Stimulated activated naive CD8-positive, alpha-beta T cell treated with anti-CD3 and anti-CD28 coated beads, Interleukin-15, amount 100 ng/mL, for 72 hours (primary cell): ENCODE data around the gene PRSS16.
A peak's percentile ranks its signal among the peaks of the same experiment; 100 is the strongest.
"Not testable (repeated sequence)": the region's sequence is repeated elsewhere in the genome, so short reads cannot be mapped to it uniquely, and the experiment has no call there.

ENCODE experiments used
- ATAC-seq: fragments of 150-1000 bp; cut with Tn5 transposase; 2 replicates; pipeline ENCODE4 v1.10.0; 2021; ENCODE audit warnings: mild to moderate bottlenecking, moderate library complexity
- DNase-seq, 2 donors: peaks; one replicate each; pipeline ENCODE4 v3.0.0; 2021 to 2022
- H3K27ac Mint-ChIP-seq, 2 donors: one replicate each; pipeline ENCODE4 v1.8.0; 2022; ENCODE audit warnings: mild to moderate bottlenecking in 2 of 2, mixed read lengths in 2 of 2, moderate library complexity in 2 of 2
- H3K27me3 Mint-ChIP-seq: one replicate; pipeline ENCODE4 v1.8.0; 2022; ENCODE audit warnings: mixed read lengths
- H3K4me1 Mint-ChIP-seq: one replicate; pipeline ENCODE4 v1.8.0; 2022; ENCODE audit warnings: mild to moderate bottlenecking, mixed read lengths
- H3K4me3 Mint-ChIP-seq, 2 donors: one replicate each; pipeline ENCODE4 v1.8.0; 2022; ENCODE audit warnings: mild to moderate bottlenecking in 2 of 2, mixed read lengths in 2 of 2, moderate library complexity in 1 of 2
- H3K9me3 Mint-ChIP-seq, 2 donors: one replicate each; pipeline ENCODE4 v1.8.0; 2022; ENCODE audit warnings: mixed read lengths in 2 of 2

The PRSS16 gene

DNA sequence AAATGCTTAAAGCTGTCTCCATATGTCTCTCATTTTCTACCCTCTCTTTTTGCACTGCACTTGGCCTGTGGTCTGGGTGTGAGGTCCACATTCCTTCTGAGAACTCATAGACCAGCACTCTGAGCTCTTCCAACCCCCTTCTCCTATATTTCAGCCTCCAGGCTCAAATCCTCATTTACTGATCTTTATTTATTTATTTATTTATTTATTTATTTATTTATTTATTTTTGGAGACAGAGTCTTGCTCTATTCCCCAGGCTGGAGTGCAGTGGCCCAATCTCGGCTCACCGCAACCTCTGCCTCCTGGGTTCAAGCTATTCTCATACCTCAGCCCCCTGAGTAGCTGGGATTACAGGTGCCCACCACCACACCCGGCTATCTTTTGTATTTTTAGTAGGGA is 19.5 kb downstream of the PRSS16 start:
- H3K4me1 Mint-ChIP-seq, H3K4me3 Mint-ChIP-seq, H3K9me3 Mint-ChIP-seq, H3K27ac Mint-ChIP-seq, ATAC-seq, DNase-seq: not testable (repeated sequence)
- H3K27me3 Mint-ChIP-seq = peaks cover 56% of the 10 kb centered on the region

DNA sequence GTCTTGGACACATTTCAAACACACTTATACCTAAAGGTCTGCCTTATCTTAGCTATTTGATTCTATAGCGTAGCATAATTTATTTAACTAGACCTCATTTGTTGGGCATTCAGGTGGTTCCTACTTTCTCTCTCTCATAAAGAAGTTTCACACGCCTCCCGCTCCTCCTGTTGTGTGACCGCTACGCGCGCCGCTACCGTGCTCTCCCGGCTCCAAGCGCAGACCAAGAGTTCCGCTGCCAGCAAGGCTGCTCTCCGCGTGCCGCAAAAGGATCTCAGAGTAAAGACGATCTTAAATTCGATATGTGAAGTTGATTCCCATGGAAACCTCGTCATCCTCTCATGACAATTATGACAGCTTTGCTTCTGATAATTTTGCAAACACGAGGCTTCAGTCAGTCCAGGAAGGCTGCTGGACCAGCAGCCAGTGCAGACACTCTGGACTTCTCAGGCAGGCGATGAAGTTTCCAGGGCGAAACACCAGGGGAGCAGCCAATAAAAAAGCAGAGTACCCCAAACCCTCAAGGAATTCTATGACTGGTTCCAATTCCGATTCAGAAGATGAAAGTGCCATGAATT is 20.4 kb downstream of the PRSS16 start:
- Mint-ChIP-seq H3K27me3 (peaks cover 53% of the 10 kb centered on the region), H3K4me3 (no peak overlapping the region), H3K4me1 (peaks cover 4% of the 10 kb centered on the region), H3K9me3 (no peaks in the 10 kb centered on the region), H3K27ac (no peak overlapping the region)
- ATAC-seq (no peak), DNase-seq (no peak)

DNA sequence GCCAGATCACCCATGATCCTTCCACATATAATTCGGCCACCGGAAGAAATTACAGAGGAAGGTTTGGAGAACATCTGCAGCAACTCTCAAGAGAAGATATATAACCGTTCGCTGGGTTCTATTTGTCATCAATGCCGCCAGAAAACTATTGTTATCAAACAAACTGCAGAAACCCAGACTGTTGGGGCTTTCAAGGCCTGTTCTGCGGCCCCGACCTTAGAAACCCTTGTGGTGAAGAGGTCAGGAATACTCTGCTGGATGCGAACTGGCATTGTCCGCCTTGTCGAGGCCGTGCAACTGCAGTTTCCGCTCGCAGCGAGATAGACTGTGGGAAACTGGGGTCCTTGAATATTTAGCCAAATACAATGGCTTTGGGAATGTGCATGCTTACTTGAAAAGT is 21.3 kb downstream of the PRSS16 start:
- no peak for DNase-seq
- no peak overlapping the region for H3K27ac Mint-ChIP-seq
- no peaks in the 10 kb centered on the region for H3K9me3 Mint-ChIP-seq
- H3K4me1 Mint-ChIP-seq = peaks cover 4% of the 10 kb centered on the region
- peaks cover 53% of the 10 kb centered on the region for H3K27me3 Mint-ChIP-seq
- H3K4me3 Mint-ChIP-seq = no peak overlapping the region
- ATAC-seq = no peak

DNA sequence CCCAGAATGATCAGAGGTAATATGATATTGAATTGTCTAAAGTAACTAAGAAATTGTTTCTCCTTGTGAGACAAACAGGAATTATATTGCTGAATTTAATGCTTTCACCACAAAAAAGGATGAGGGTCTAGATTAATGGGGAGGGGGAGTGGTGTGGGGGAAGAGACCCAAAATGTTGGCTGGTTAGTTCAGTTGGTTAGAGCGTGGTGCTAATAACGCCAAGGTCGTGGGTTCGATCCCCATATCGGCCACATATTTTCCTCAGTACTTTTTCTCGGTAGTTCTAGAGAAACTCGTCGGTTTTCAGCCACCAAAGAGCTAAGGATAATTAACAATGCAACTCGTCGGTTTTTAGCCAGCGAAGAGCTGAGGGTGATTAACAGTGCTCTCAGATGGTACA is 26.3 kb downstream of the PRSS16 start:
- H3K27me3 Mint-ChIP-seq = peaks cover 69% of the 10 kb centered on the region
- peaks cover 7 to 11% of the 10 kb centered on the region in 2 donors for H3K9me3 Mint-ChIP-seq
- H3K4me3 Mint-ChIP-seq = no peak overlapping the region
- no peaks in the 10 kb centered on the region for H3K4me1 Mint-ChIP-seq
- DNase-seq (no peak), ATAC-seq (no peak)
- H3K27ac Mint-ChIP-seq = no peak overlapping the region

- H3K27me3 Mint-ChIP-seq = peaks cover 73% of the 10 kb centered on the region
- peaks cover 9% of the 10 kb centered on the region for H3K4me1 Mint-ChIP-seq
- peaks cover 7 to 11% of the 10 kb centered on the region in 2 donors for H3K9me3 Mint-ChIP-seq
- H3K4me3 Mint-ChIP-seq = no peak overlapping the region
- DNase-seq (no peak), ATAC-seq (no peak)
- H3K27ac Mint-ChIP-seq = no peak overlapping the region
Observed at GRCh38 chr6:27275025-27275956, 27.8 kb downstream of the PRSS16 start.

DNA sequence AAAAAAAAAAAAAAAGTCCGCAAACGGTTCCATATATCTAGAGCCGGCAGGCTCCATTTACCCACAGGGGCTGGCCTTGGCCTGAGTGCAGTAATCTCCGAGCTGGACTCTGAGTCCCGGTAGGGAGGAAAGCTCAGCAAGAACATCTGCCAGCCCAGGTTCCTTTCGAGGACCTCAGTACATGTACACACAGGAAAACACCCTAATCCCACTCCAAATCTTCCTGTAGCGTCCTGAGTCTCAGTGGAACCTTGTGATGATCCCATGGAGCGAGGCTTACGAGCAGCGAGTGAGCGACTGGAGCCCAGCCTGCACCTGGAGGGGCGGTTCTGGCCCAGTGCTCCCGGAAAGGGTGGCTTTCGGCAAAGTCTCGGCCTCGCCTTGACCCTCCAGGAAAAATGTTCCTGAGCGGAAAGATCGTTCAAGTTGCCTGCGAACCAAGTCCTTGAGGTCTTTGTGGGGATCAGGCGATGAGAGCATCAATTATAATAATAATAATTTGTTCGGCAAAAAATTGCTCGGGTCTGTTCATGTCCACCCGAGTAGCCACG is 32.1 kb downstream of the PRSS16 start:
- Mint-ChIP-seq H3K4me1 (peaks cover 14% of the 10 kb centered on the region), H3K27ac (no peak overlapping the region), H3K27me3 (peaks cover 92% of the 10 kb centered on the region), H3K4me3 (peak overlapping the region; percentile 78 to 82), H3K9me3 (peaks cover 19 to 24% of the 10 kb centered on the region in 2 donors)
- ATAC-seq (no peak), DNase-seq (no peak)

DNA sequence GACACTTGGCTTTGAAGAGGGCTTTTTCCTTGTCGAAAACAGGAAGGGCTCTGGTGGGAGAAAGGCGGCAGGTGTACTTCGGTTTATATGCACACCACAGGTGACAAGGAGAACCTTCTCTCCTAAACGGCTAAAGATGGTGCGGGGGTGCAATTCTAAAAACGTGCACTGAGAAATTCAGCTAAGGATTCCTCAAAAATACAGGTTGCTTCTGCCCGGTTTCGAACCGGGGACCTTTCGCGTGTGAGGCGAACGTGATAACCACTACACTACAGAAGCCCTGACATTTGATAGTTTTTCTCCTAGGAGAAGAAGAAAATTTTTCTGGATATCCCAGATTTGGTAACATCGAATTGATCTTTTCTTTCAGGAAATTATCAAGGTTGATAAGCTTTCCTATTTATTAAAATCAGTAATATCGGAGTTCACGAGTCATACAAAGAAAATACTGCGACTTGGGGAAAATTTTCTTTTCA is 32.6 kb downstream of the PRSS16 start:
- peak overlapping the region; percentile 33 to 74 for H3K27ac Mint-ChIP-seq
- peaks cover 14% of the 10 kb centered on the region for H3K4me1 Mint-ChIP-seq
- peak overlapping the region; percentile 78 to 82 for H3K4me3 Mint-ChIP-seq
- peaks cover 93% of the 10 kb centered on the region for H3K27me3 Mint-ChIP-seq
- peaks cover 24 to 29% of the 10 kb centered on the region in 2 donors for H3K9me3 Mint-ChIP-seq
- DNase-seq (peak in 1 of 2 donors; percentile 42), ATAC-seq (peak; percentile 42)

GRCh38 chr6:27280540-27281000 is 33.1 kb downstream of the PRSS16 start:
- Mint-ChIP-seq H3K27ac (peak overlapping the region; percentile 33 to 74), H3K4me1 (peaks cover 14% of the 10 kb centered on the region), H3K9me3 (peaks cover 28 to 33% of the 10 kb centered on the region in 2 donors), H3K4me3 (peak overlapping the region; percentile 78 to 82), H3K27me3 (peaks cover 97% of the 10 kb centered on the region)
- ATAC-seq (no peak), DNase-seq (no peak)

DNA sequence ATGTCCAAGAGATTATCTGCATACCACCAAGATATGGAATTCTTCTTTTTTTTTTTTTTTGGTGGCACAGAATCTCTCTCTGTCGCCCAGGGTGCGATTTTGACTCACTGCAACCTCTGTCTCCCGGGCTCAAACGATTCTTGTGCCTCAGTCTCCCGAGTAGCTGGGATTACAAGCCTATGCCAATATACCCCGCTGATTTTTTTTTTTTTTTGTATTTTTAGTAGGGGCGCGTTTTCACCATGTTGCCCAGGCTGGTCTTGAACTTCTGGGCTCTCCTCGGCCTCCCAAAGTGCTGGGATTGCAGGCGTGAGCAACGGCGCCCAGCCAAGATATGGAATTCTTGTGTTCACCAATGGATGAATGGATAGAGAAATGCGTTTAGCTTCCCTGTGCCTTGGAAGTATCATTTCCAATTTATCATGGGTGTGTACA is 33.6 kb downstream of the PRSS16 start:
- peak overlapping the region in 1 of 2 donors; percentile 78 for H3K4me3 Mint-ChIP-seq
- no peak for ATAC-seq
- peaks cover 31 to 39% of the 10 kb centered on the region in 2 donors for H3K9me3 Mint-ChIP-seq
- H3K27me3 Mint-ChIP-seq = peaks cover 97% of the 10 kb centered on the region
- no peak for DNase-seq
- H3K4me1 Mint-ChIP-seq = peaks cover 14% of the 10 kb centered on the region
- no peak overlapping the region for H3K27ac Mint-ChIP-seq

GRCh38 chr6:27281569-27281968 is 34.1 kb downstream of the PRSS16 start:
- Mint-ChIP-seq H3K27me3 (peaks cover 97% of the 10 kb centered on the region), H3K9me3 (peaks cover 30 to 42% of the 10 kb centered on the region in 2 donors), H3K27ac (no peak overlapping the region), H3K4me3 (peak overlapping the region in 1 of 2 donors; percentile 19), H3K4me1 (peaks cover 14% of the 10 kb centered on the region)
- DNase-seq (no peak), ATAC-seq (no peak)

DNA sequence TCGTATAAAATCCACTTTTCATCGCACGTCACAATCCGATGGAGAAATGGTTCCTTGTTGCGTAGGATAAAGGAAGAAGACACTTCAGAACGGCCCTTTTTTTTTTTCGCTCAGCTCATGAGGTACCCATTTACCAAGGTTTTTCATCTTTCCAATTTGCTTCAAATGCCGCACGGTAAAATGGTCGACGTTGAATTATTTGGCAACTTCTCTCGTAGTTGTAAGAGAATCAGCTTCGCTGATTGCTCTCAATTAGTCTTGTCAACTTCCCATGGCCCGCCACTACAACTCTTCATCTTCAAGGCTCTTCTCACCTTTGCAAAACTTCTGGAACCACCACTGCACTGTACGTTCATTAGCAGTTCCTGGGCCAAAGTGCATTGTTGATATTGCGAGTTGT is 35.8 kb downstream of the PRSS16 start:
- Mint-ChIP-seq H3K4me1 (peaks cover 23% of the 10 kb centered on the region), H3K4me3 (peak overlapping the region; percentile 31 to 38), H3K9me3 (peaks cover 27 to 38% of the 10 kb centered on the region in 2 donors), H3K27ac (no peak overlapping the region), H3K27me3 (peaks cover 99% of the 10 kb centered on the region)
- DNase-seq = no peak
- ATAC-seq = no peak

DNA sequence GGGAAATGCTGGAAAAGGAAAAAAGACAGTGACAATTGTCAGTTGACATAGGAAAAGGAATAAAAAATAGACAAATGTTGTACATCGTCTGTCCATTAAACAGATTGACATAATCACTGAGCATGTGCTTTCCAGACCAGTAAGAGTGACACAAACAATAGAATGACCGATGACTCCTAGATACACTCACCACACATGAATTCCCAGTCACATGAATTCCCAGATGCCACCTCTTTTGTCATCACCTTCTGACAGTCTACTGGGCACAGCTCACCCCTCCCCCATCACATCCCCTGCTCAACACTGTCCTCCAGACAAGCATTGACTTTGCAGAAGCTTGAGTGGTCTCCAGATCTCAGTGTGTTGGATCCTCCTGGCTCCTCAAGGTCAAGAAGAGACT is 38.6 kb downstream of the PRSS16 start:
- H3K4me3 Mint-ChIP-seq = no peak overlapping the region
- no peak for ATAC-seq

DNA sequence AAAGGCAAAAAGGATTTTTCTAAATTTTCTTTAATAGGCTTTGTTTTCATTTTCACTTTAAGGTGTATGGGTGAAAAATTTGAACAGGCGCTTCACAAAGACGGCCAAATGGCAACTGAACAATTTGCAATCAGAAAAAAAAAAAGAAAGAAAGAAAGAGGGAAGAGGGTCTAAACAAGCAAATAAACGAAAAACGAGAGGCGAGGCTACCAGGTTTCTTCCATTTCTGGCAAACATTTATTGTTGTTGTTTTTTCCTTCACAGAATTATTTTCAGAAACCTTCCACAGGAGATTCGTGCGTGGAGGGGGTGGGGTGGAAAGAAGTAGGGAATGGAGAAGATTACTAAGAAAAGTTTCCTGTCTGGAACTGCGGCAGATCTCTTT is 40.2 kb downstream of the PRSS16 start:
- H3K9me3 Mint-ChIP-seq = peaks cover 36 to 67% of the 10 kb centered on the region in 2 donors
- H3K27me3 Mint-ChIP-seq = peaks cover 98% of the 10 kb centered on the region
- H3K27ac Mint-ChIP-seq = no peak overlapping the region
- peak overlapping the region in 1 of 2 donors; percentile 48 for H3K4me3 Mint-ChIP-seq
- DNase-seq = no peak
- H3K4me1 Mint-ChIP-seq = peaks cover 25% of the 10 kb centered on the region
- ATAC-seq = no peak

More for the DNA sequence above, 38.6 kb downstream of the PRSS16 start:
- Mint-ChIP-seq H3K27me3 (peaks cover 99% of the 10 kb centered on the region), H3K27ac (no peak overlapping the region), H3K4me1 (peaks cover 25% of the 10 kb centered on the region), H3K9me3 (peaks cover 41 to 57% of the 10 kb centered on the region in 2 donors)
- DNase-seq = no peak

DNA sequence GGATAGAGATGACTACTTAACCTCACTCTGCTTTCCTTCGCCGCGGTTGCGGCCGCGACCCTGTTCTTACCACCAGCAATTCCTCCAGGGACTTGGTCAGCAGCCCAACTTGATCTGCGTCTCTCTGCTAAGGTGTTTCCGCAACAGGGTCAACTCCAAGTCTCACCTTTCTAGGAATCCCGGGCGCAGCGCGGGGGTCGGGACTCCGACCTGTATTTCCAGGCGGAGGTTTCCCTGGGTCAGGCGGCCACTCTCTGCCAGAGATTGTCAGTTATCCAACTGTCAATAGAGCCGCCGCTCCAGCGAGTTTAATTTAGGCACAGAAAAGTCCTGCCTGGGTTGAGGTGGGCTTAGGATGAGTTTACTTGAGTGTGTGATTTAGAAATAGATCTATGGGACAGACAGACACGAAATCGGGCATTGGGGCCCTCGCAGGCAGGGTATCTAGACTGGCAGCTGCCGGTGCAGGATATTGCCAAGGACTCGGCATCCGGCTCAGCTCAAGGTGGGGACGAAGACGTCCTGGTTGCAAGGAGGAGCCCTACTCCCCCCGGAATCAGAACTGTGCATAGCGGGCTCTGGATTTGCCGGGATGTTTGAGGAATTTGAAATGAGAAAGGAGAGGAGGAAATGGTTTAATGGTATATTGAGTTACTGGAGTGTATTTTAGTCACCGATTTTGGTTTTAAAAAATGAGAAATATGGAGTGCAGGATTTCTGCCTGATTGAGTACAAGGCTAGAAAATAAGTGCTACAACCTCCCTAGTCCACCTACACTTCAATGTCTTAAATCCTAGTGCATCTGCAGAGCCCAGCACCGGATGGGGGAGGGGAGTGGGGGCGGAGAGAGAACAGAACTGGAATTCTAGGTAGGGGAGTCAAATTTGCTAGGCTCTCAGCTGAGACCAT is 40.9 kb downstream of the PRSS16 start:
- peak overlapping the region; percentile 32 to 48 for H3K4me3 Mint-ChIP-seq
- no peak for DNase-seq
- H3K4me1 Mint-ChIP-seq = peaks cover 25% of the 10 kb centered on the region
- H3K9me3 Mint-ChIP-seq = peaks cover 36 to 63% of the 10 kb centered on the region in 2 donors
- no peak for ATAC-seq
- H3K27me3 Mint-ChIP-seq = peaks cover 94% of the 10 kb centered on the region
- no peak overlapping the region for H3K27ac Mint-ChIP-seq
